Stimulated activated CD8-positive, alpha-beta memory T cell treated with anti-CD3 and anti-CD28 coated beads, Interleukin-12 subunit alpha, Interleukin-12 subunit beta, amount 100 ng/mL, for 4 hours (primary cell): Measurements from ENCODE around the gene CXCR5.

Experiments used
- DNase-seq: peaks from one replicate; pipeline ENCODE4 v3.0.0-alpha.2; 2020; ENCODE audit warnings: low read depth

The CXCR5 gene

DNA sequence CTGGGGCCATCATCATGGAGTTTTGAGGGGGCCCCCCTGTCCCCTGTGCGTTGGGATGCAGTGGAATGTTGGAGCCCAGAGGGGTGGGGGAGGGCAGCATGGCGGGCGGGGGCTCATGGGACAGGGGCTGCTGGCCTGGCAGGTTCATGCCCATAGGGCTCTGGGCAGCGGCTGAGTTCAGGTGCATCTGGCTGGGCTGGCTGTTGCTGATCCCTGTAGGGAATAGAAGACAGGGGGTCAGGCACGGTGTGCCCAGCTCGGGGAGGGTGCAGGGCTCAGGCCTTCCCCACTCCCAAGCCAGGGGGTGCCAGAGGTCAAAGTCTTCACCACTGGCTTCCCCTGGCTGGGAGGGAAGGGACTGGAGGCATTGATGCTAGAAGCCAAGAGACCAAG is 15.6 kb downstream of the CXCR5 start:
- DNase-seq = no peak

DNA sequence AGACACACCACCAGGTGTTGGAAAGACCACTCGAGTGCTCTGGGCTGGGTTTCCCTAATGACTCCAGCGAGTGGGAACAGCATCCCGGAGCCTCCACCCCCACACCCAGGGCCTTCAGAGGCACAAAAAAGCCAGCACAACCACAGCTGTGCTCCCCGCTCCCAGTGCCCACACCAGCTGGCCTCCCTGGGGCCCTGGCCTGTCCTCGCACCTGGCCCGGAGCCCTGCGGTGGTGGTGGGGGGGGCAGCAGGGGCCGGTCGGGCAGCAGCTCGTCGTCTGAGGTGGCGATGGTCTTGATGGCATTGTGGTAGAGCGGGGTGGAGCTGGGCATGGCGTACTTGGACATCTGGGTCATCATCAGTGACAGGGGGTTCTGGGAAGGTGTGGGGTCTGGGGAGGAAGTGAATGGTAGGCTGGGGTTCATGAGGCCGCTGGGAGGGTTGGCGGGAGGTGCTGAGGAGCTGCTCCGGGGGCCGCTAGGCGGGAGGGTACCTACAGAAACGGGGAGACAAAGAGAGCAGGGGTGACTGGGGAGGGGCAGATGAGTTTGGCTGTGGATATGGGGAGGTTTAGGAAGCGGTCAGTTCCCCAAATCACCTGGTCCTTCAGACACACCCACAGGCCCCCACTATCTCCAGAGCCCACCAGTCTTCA is 16.1 kb downstream of the CXCR5 start:
- no peak for DNase-seq

DNA sequence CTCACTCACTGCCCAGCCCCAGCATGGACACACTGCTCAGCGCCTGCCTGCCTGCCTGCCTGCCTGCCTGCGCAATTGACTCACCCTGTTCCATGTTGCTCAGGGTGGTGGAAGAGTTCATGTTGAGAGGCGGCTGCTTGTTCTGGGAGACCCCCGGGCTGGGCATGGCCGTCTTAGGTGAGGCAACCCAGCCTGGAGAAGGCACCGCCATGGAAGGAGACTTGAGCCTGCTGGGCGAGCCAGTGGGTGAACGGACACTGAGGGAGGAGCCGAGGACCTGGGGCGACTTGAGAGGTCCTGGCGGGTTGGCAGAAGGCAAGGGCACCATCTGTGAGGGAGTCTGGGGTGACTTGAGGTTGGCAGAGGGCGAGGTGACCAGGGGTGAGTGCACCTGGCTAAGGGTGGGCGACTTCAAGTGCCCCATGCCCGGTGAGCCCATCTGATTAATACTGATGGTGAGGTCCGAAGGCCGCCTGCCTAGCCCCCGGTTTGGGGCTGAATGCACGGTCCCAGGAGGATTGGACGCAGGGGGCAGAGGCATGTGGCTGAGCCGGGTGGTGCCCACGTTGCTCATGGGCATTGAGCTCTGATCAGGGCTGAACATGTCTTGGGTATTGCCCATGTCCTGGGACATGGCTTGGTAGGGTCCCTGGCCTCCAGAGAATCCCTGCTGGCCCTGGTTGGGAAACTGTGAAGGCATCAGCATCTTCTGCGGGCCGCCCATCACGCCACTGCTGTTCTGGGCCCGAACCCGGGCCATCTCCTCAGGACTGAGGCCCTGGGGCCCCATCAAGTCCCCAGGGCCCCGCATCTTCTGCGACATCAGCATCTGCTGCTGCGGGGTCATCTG is 17.1 kb downstream of the CXCR5 start:
- no peak for DNase-seq

GRCh38 chr11:118901494-118902335 is 18.0 kb downstream of the CXCR5 start:
- DNase-seq = no peak

DNA sequence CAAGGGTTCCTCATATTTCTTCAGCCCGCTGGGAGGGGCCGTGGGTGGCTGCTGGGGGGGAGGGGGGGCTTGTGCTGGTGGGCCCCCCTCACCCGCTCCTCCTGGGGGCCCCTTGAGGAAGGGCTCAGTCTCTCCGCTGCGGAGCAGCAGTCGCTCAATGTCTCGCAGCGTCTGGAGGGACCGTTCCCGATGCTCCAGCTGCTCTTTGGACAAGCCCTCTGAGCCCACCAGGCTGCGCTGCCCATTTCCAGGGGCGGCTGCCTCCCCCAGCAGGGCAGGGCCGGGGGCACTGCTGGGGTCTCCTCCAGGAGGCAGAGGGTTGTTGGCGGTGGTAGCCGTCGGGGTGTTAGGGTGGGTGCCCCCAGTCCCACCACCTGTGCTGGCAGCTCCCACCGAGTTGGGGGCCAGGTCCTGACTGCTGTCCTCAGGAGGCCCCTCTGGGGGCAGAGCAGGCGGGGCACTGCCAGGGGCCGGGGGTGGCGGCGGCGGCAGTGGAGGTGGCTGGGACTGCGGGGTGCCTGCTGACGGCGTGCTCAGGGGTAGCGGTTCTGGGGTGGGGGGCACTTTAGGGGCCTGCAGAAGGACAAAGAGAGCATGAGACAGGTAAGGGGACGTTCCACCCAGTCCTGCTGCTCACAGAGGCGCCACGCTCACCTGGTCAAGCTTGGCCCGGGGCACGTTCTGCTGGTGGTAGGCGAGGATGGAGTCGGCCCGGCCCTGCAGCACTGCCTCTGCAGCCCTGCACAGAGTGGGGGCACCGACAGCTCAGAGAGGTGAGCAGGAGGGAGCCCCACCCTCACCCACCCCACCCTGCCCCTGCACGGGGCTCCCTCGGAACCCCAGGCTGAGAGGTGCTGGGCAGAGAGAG is 18.9 kb downstream of the CXCR5 start:
- no peak for DNase-seq

GRCh38 chr11:118903204-118904015 is 19.7 kb downstream of the CXCR5 start:
- DNase-seq = no peak

GRCh38 chr11:118907051-118908042 is 23.7 kb downstream of the CXCR5 start:
- DNase-seq = peak; percentile 63

DNA sequence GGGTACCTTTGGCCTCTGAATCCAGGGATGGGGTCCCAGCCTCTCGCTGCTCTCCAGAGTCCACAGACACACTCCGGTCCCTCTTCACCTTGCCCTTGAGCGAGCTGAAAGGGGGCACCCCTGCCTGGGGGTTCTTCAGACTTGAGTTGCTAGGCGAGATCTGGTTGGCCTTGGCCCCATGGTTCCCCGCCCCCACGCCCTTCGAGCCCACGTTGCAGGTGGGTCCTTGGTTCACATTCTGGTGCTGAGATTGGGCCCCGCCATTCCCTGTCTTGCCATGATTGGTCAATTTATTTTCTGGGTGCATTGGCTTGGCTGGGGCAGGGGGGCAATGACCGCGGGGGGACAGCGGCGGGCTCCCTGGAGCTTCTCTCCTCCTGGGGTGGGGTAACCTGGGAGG is 24.6 kb downstream of the CXCR5 start:
- DNase-seq = no peak

DNA sequence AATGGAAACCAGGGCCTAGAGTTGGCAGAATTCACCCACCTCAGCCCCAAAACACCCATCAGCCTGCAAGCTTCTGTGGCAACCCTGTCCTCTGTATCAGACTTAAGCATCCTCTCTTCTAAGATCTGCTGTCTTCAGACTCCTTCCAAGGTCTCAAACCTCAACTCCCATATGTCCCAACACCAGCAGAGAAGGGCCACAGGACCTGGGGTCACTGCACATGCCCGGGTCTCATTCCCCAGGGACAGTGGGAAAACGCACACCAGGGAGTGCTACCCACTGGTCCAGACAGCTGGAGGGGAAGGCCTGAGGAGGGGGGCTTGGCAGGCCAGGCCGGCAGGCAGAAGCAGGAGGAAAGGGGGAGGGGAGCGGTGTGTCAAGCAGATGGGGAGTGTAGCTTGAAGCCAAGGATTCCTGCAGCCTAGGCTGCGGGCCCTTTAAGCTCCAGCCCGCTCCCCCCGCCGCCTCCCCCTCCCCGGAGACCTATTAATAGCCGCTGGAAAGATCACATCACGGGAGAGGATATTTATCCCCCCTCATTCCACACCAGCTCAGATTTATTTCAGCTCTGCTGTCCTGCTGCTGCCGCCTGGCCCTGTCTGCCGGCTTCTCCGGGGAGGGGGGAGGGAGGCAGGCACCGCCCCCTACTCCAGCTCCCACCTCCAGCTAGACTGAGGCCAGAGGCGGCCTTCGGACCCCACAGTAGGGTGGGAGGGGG is 25.4 kb downstream of the CXCR5 start:
- no peak for DNase-seq

DNA sequence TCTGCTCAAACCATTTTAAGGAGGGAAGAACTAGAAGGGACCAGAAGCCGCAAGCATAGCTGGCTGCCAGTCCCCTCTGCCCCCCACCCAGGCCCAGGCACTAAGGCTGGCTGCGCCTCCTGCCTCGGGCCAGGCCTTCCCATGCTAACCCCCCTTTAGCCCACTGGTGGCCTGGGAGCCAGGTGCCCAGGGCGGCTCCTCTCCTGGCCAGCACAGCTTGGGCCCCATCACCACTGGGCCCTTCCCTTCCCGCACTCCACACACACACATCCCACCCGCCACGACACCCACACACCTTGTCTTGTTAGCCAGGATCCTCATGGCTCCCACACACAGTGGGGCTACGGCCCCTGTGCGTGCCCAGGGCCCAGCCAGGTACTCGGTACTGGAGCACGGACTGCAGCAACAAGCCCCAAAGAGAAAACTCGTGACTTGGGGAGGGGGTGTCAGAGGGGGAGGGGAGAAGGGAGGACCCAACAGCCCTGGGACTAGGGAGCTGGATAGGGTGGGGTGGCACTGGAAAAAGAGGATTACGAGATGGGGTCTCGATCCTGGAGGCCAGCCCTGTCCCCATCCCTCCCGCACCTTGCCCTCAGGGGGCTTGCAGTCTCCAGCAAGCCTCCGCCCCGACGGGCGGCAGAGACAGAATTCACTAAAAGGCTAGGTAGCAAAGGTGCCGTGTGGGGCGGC is 26.1 kb downstream of the CXCR5 start:
- DNase-seq = no peak

DNA sequence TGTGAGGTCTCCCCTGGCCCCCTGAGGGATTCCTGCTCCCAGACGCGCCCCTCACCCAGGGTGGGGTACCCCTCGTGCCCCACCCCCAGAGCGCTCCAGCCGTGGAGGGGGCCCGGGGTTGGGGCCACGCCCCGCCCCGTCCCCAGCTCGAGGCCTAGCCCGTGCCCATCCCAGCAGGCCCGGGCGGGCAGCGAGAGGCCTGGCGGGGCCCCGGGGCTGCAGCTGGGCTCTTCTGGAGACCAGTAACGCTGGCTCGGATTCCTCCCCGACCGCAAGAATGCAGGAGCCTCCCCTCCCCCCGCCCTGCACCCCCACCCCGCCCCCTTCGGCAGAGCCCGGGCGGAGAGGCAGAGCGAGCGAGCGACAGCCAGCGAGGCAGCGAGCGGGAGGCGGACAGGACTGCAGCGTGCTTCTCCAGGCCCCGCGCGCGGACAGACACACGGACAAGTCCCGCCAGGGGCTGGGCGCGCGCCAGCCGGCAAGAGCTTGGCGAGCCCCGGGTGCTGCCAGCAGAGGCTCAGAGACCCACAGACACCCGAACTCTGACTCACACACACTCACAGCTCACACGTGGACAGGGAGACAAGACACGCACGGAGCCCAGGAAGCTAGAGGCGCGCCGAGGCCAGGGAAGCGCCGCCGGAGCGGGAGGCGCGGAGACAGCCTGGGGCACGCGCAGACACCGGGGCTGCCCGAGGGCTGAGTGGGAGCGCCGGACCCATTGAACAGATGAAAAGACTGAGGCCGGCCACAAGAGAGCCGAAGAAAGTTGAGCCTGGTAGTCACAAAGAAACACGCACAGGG is 26.8 kb downstream of the CXCR5 start:
- DNase-seq = no peak

DNA sequence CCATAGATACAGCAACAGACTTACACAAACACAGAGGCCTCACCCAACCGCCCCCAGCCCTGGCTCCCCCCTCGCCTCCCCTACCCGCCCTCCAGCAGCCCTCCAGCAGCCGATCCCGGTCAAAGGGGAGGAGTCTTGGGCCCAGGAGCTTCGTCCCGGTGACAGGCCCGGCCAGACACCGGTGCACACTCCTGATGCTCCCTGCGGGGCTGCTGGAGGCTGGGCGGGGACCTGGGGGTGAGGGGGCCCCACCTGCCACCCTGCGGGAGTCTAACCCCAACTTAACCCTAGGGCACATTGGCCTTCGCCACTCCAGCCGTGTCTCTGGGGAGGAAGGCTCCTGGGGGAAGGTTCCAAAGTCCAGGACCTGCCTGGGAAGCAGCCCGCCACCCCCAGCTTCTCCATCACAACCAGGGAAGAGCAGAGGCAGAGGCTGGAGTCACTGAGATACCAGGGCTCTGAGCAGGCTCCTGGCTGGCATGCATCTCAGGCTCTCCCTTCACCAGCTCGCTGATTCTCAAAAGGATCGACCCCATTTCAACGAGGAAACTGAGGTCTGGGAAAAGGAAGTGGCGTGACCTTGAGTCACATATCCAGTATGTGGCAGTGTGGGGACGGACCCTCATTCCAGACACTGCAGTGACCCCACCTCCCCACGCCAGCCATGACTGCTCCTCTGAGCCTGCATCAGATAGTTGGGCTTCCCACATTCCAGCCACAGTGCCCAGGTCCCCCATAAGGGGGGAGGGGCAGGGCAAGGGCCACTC is 27.6 kb downstream of the CXCR5 start:
- DNase-seq = no peak

GRCh38 chr11:118911880-118912741 is 28.4 kb downstream of the CXCR5 start:
- DNase-seq = peak; percentile 77

DNA sequence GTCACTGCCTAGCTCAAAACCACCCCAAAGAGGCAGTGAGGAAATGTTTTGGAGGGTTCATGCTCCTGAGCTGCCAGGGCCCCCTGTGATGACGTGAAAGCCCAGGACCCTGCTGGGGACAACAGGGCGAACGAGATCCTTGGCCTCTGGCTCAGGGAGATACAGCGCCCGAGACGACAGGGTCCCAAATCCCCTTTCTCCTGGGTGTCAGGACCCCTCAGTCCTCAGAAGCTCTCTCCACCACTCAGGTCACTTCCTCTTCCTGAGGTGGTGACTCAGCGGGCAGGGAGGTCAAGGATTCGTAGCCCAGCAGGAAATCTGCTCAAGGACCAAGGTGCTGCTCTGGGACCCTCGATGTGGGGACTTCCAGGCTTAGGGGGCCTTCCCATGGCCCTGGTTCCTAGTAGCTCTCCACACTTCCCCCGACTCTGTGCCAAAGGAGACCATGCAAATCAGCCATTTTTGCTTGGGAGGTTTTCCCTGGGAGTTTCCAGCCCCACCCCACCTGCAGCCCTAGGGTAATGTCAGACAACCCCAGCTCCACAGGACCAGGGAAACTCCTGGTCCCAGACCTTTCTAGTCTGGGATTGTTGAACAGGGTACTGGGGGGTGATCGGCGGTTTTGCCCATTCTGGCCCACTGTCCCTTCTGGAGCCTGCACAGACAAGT is 29.2 kb downstream of the CXCR5 start:
- DNase-seq = no peak
